ENCODE data around the gene NSA2. TPM values are rescaled to one million over a fixed set of nuclear protein-coding genes. Genes with fewer than 3 reads are reported as not detected.

NSA2 gene
- total and polyA plus RNA-seq, 2 of the 13 experiments (the other 11 are each of a cell fraction or from before 2014, with no cell fraction given) = 33.0 to 101 TPM

GRCh38 chr5:74766849-74767578, at the start of gene NSA2, which contains the start of gene GFM2 (continued):
- TF ChIP-seq ATF7 (IDR thresholded peaks at IDR 0.05) (no peak), ATF7 (CRISPR knock-in tag; IDR thresholded peaks at IDR 0.05) (peak; percentile 64; the same call in 1 of the 2 replicates), ATF4 (CRISPR knock-in tag; IDR thresholded peaks at IDR 0.05) (peak in 1 of 2 experiments; percentile 52; a peak in 1 of 4 replicates), ZNF572 (CRISPR knock-in tag; IDR thresholded peaks at IDR 0.05) (0 out of 2 replicates have a peak, but pooled peaks have one; percentile 17), ZNF644 (CRISPR knock-in tag; IDR thresholded peaks at IDR 0.05; ENCODE audit: low read depth) (no peak), ZFP82 (CRISPR knock-in tag; IDR thresholded peaks at IDR 0.05; ENCODE audit: borderline replicate concordance) (0 out of 2 replicates have a peak, but pooled peaks have one; percentile 56), ZNF430 (CRISPR knock-in tag; IDR thresholded peaks at IDR 0.05) (no peak), ZNF816 (CRISPR knock-in tag; IDR thresholded peaks at IDR 0.05; ENCODE audit: borderline replicate concordance) (peak; percentile 76), ZNF350 (CRISPR knock-in tag; IDR thresholded peaks at IDR 0.05; ENCODE audit: borderline replicate concordance, low read depth) (peak; percentile 97), ZNF580 (CRISPR knock-in tag; IDR thresholded peaks at IDR 0.05; ENCODE audit: borderline replicate concordance, low read depth) (peak; percentile 82; the same call in 1 of the 2 replicates), HNRNPLL (IDR thresholded peaks at IDR 0.05; ENCODE audit: low read depth, low read length, poor library complexity, severe bottlenecking) (peak; percentile 59), ZIK1 (CRISPR knock-in tag; IDR thresholded peaks at IDR 0.05; ENCODE audit: borderline replicate concordance, low read depth) (no peak; the same call in 1 of the 2 replicates), ZNF891 (CRISPR knock-in tag; IDR thresholded peaks at IDR 0.05) (peak; percentile 89), HDAC6 (IDR thresholded peaks at IDR 0.05; ENCODE audit: low read depth, low read length) (no peak), ZNF317 (CRISPR knock-in tag; IDR thresholded peaks at IDR 0.05) (peak; percentile 73), ZNF549 (CRISPR knock-in tag; IDR thresholded peaks at IDR 0.05) (no peak)
- TF ChIP-seq, protein P1, sequence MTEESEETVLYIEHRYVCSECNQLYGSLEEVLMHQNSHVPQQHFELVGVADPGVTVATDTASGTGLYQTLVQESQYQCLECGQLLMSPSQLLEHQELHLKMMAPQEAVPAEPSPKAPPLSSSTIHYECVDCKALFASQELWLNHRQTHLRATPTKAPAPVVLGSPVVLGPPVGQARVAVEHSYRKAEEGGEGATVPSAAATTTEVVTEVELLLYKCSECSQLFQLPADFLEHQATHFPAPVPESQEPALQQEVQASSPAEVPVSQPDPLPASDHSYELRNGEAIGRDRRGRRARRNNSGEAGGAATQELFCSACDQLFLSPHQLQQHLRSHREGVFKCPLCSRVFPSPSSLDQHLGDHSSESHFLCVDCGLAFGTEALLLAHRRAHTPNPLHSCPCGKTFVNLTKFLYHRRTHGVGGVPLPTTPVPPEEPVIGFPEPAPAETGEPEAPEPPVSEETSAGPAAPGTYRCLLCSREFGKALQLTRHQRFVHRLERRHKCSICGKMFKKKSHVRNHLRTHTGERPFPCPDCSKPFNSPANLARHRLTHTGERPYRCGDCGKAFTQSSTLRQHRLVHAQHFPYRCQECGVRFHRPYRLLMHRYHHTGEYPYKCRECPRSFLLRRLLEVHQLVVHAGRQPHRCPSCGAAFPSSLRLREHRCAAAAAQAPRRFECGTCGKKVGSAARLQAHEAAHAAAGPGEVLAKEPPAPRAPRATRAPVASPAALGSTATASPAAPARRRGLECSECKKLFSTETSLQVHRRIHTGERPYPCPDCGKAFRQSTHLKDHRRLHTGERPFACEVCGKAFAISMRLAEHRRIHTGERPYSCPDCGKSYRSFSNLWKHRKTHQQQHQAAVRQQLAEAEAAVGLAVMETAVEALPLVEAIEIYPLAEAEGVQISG (CRISPR knock-in tag; IDR thresholded peaks at IDR 0.05) = peak; percentile 95
